Ishikawa (cell line): ENCODE results near the gene ALDH3B1.
"Not testable (repeated sequence)": the region's sequence is repeated elsewhere in the genome, so short reads cannot be mapped to it uniquely, and the experiment has no call there.

ENCODE experiments used
- CEBPB ChIP-seq: IDR thresholded peaks from 2 replicates; pipeline ENCODE4 v1.6.1; 2012
- CREB1 ChIP-seq: IDR thresholded peaks from 2 replicates; pipeline ENCODE4 v1.6.1; 2012; ENCODE audit warnings: low read depth
- EGR1 ChIP-seq: IDR thresholded peaks from 2 replicates; pipeline ENCODE4 v1.6.1; 2012
- EP300 ChIP-seq: IDR thresholded peaks from 2 replicates; pipeline ENCODE4 v1.6.1; 2012; ENCODE audit warnings: borderline replicate concordance
- NFIC ChIP-seq: IDR thresholded peaks from 2 replicates; pipeline ENCODE4 v1.6.1; 2012
- RAD21 ChIP-seq: IDR thresholded peaks from 2 replicates; pipeline ENCODE4 v1.6.1; 2012; ENCODE audit warnings: low read depth
- TAF1 ChIP-seq: IDR thresholded peaks from 2 replicates; pipeline ENCODE4 v1.6.1; 2012; ENCODE audit warnings: low read depth, mild to moderate bottlenecking
- TEAD4 ChIP-seq: IDR thresholded peaks from 2 replicates; pipeline ENCODE4 v1.6.1; 2012
- USF1 ChIP-seq: IDR thresholded peaks from 2 replicates; pipeline ENCODE4 v1.6.1; 2012
- YY1 ChIP-seq: IDR thresholded peaks from 2 replicates; pipeline ENCODE4 v1.6.1; 2012; ENCODE audit warnings: low read depth
- TF ChIP-seq, protein P1 (sequence below): IDR thresholded peaks from 2 replicates; pipeline ENCODE4 v1.6.1; 2012

- TF ChIP-seq EP300, TAF1, EGR1, USF1, CREB1, TEAD4, CEBPB, YY1, NFIC: not testable (repeated sequence)
- TF ChIP-seq, protein P1, sequence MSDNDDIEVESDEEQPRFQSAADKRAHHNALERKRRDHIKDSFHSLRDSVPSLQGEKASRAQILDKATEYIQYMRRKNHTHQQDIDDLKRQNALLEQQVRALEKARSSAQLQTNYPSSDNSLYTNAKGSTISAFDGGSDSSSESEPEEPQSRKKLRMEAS = peak; percentile 75
- TF ChIP-seq RAD21 = peak; percentile 66
Observed at GRCh38 chr11:67993821-67994220, 16.3 kb upstream of the ALDH3B1 start.
